Endothelial cell of umbilical vein (primary cell): ENCODE measurements around the gene DCAF7. TPM values are rescaled to one million over a fixed set of nuclear protein-coding genes. Genes with fewer than 3 reads are reported as not detected.

ENCODE experiments used
- BruUV-seq: library from RNA; stranded (reverse); fragments of 400-500 nt; replicated peaks from 2 replicates; lab custom pipeline; 2021; lab: Mats Ljungman, UMichigan
- CTCF ChIA-PET: fragments of 300-600, 350-600 bp; sonication (Branson Sonifier 250); formaldehyde crosslinking; loops from one replicate; lab custom pipeline; 2021; ENCODE audit warnings: antibody characterized with exemption, inconsistent platforms; lab: Charles Lee
- POLR2A ChIA-PET: fragments of 300-600, 350-600 bp; sonication (Branson Sonifier 250); formaldehyde crosslinking; loops from one replicate; lab custom pipeline; 2021; ENCODE audit warnings: antibody characterized with exemption, inconsistent platforms; lab: Charles Lee
- DNase-seq: peaks from one replicate; pipeline ENCODE4 v3.0.0-alpha.2; 2011; ENCODE audit warnings: low read depth, low spot score
- FAIRE-seq: peaks from 2 replicates; lab custom pipeline; 2011; peaks lifted over from hg19 to GRCh38; lab: Jason Lieb, UNC
- H2AFZ ChIP-seq: 2 replicates; pipeline ENCODE4 v1.6.0; 2012; ENCODE audit warnings: low read depth, low read length, control low read depth, inconsistent platforms
- H3K27ac ChIP-seq: 2 replicates; pipeline ENCODE4 v1.5.1; 2011; ENCODE audit warnings: low read depth, mild to moderate bottlenecking, control low read depth, low read length, moderate library complexity; ENCODE audit not compliant: insufficient read depth
- H3K27me3 ChIP-seq, 2 experiments: 2 replicates each; pipeline versions ENCODE4 v1.6.0 to v1.6.1; 2011; ENCODE audit warnings: low read length in 2 of 2, mixed read lengths in 1 of 2; ENCODE audit not compliant: control insufficient read depth in 2 of 2, insufficient read depth in 2 of 2
- H3K36me3 ChIP-seq, 2 experiments: 2 replicates in 1 of 2; 3 replicates in 1 of 2; pipeline ENCODE4 v1.5.1; 2011; ENCODE audit warnings: low read length in 2 of 2, mild to moderate bottlenecking in 1 of 2, moderate library complexity in 1 of 2; ENCODE audit not compliant: control insufficient read depth in 2 of 2, insufficient read depth in 2 of 2; ENCODE audit errors: extremely low read depth in 1 of 2
- H3K4me1 ChIP-seq: 3 replicates; pipeline ENCODE4 v1.5.1; 2011; ENCODE audit warnings: mild to moderate bottlenecking, low read length; ENCODE audit not compliant: control insufficient read depth, insufficient read depth; ENCODE audit errors: extremely low read depth
- H3K4me2 ChIP-seq: 2 replicates; pipeline ENCODE4 v1.6.1; 2011; ENCODE audit warnings: low read length, control low read depth, mixed read lengths; ENCODE audit not compliant: insufficient read depth
- H3K4me3 ChIP-seq, 3 experiments: fragments of 200-600 bp in 1 of 3; sonication (generic), shearing (Covaris generic) in 1 of 3; replicated peaks in 1 of 3; 2 replicates each; pipeline ENCODE4 v1.5.1; 2011 to 2016; ENCODE audit warnings: control low read depth in 3 of 3, low read length in 3 of 3, mild to moderate bottlenecking in 2 of 3, inconsistent platforms in 1 of 3, low read depth in 1 of 3, moderate library complexity in 1 of 3; ENCODE audit not compliant: insufficient read depth in 1 of 3
- H3K79me2 ChIP-seq: 2 replicates; pipeline ENCODE4 v1.6.0; 2012; ENCODE audit warnings: low read length, inconsistent platforms; ENCODE audit not compliant: control insufficient read depth, insufficient read depth
- H3K9ac ChIP-seq: replicated peaks from 2 replicates; pipeline ENCODE3; 2011; ENCODE audit warnings: low read length, control low read depth; ENCODE audit not compliant: insufficient read depth; ENCODE audit errors: extremely low read depth
- H3K9me1 ChIP-seq: replicated peaks from 3 replicates; pipeline ENCODE4 v1.6.0; 2011; ENCODE audit warnings: mild to moderate bottlenecking, low read length; ENCODE audit not compliant: control insufficient read depth, insufficient read depth; ENCODE audit errors: extremely low read depth
- H3K9me3 ChIP-seq: replicated peaks from 2 replicates; pipeline ENCODE4 v1.5.1; 2012; ENCODE audit warnings: low read length, inconsistent platforms; ENCODE audit not compliant: control insufficient read depth, insufficient read depth
- H4K20me1 ChIP-seq: replicated peaks from 2 replicates; pipeline ENCODE3; 2011; ENCODE audit warnings: mild to moderate bottlenecking, low read length; ENCODE audit not compliant: control insufficient read depth, insufficient read depth; ENCODE audit errors: extremely low read depth
- CTCF ChIP-seq, 2 donors: IDR thresholded peaks; 1 replicate in 1 of 2; 2 replicates in 1 of 2; pipeline ENCODE4 v1.5.1; 2011; ENCODE audit warnings: low read length in 2 of 2, mild to moderate bottlenecking in 2 of 2, moderate library complexity in 2 of 2, control low read depth in 1 of 2, inconsistent platforms in 1 of 2, low read depth in 1 of 2; ENCODE audit not compliant: insufficient read depth in 1 of 2; ENCODE audit errors: extremely low read depth in 1 of 2
- EZH2 ChIP-seq: IDR thresholded peaks from 2 replicates; pipeline ENCODE4 v1.6.1; 2012; ENCODE audit warnings: borderline replicate concordance, low read depth, mild to moderate bottlenecking, moderate library complexity, low read length, inconsistent platforms; ENCODE audit not compliant: severe bottlenecking
- FOS ChIP-seq: IDR thresholded peaks from 2 replicates; pipeline ENCODE4 v1.6.1; 2011; ENCODE audit warnings: mild to moderate bottlenecking, low read length, moderate library complexity, borderline replicate concordance; ENCODE audit not compliant: insufficient read depth
- GATA2 ChIP-seq: IDR thresholded peaks from 2 replicates; pipeline ENCODE4 v1.7.0; 2011; ENCODE audit warnings: low read depth, mild to moderate bottlenecking, moderate library complexity, mixed read lengths, low read length; ENCODE audit not compliant: insufficient read length, insufficient read depth
- JUN ChIP-seq: IDR thresholded peaks from 2 replicates; pipeline ENCODE4 v1.6.1; 2011; ENCODE audit warnings: borderline replicate concordance, low read depth; ENCODE audit not compliant: insufficient read length, insufficient read depth
- MAX ChIP-seq: IDR thresholded peaks from 2 replicates; pipeline ENCODE4 v1.6.1; 2011; ENCODE audit not compliant: insufficient read depth, insufficient read length
- MYC ChIP-seq: IDR thresholded peaks from one replicate; pipeline ENCODE4 v1.6.1; 2011; ENCODE audit warnings: mild to moderate bottlenecking, low read depth, low read length
- POLR2A ChIP-seq: IDR thresholded peaks from 2 replicates; pipeline ENCODE4 v1.6.1; 2012; ENCODE audit warnings: low read depth, mild to moderate bottlenecking, control low read depth, low read length
- POLR2AphosphoS5 ChIP-seq: IDR thresholded peaks from 2 replicates; pipeline ENCODE4 v1.6.1; 2012; ENCODE audit warnings: low read depth, mild to moderate bottlenecking, control low read depth, low read length, moderate library complexity; ENCODE audit not compliant: insufficient read depth
- dilution Hi-C: fragments of 300-500 bp; cut with MboI; formaldehyde crosslinking; loops from one replicate; pipeline ENCODE4 v1.15.0; 2019; ENCODE audit warnings: low sequenced_read_pairs; ENCODE audit not compliant: extremely low pct_ligation_motif_present
- intact Hi-C: fragments of 100-400 bp; cut with micrococcal nuclease; formaldehyde crosslinking; loops from one replicate; pipeline ENCODE4 v1.10.0; 2022
- polyA plus RNA-seq, 4 experiments: library from polyadenylated mRNA; depleted of rRNA in 3 of 4; stranded (reverse) in 3 of 4; unstranded in 1 of 4; fragments of >200 nt; gene quantifications; 2 replicates each; pipeline versions ENCODE4 v1.2.1 to v1.2.3, GENCODE V29; 2011 to 2012; ENCODE audit warnings: missing spikeins in 1 of 4
- total RNA-seq: library from RNA; stranded (reverse); gene quantifications from 2 replicates; pipeline ENCODE4 v1.2.3, GENCODE V29; 2021

Gene DCAF7
- total and polyA plus RNA-seq, 2 donors (not counting 3 experiments of a cell fraction or from before 2014, with no cell fraction given) = 82.8 to 100 TPM

- no peak overlapping the region for H3K9ac ChIP-seq
- TF ChIP-seq GATA2 = no peak
- TF ChIP-seq EZH2 = no peak
- no peak for TF ChIP-seq CTCF (IDR thresholded peaks at IDR 0.05; ENCODE audit: extremely low read depth in 1 of 2, insufficient read depth in 1 of 2, low read depth in 1 of 2, low read length in 2 of 2)
- no peak for TF ChIP-seq MAX
- no peak for TF ChIP-seq POLR2AphosphoS5
- TF ChIP-seq JUN = no peak
- TF ChIP-seq MYC = no peak
- TF ChIP-seq FOS = no peak
- no peak for TF ChIP-seq POLR2A
- dilution Hi-C loops (no loop called here), intact Hi-C loops (loop anchor here (5.0 kb wide), 1 partner anchor 118 kb away; the partner anchor contains the start of gene STRADA)
- no peak overlapping the region for H3K27ac ChIP-seq
- H3K4me1 ChIP-seq = peaks cover 33% of the 10 kb centered on the region
- H3K4me2 ChIP-seq = peak overlapping the region; percentile 100
- H3K9me3 ChIP-seq = no peaks in the 10 kb centered on the region
- no peaks in the 10 kb centered on the region for H3K27me3 ChIP-seq
- POLR2A ChIA-PET = interaction anchor here (0.6 kb wide), 1 partner anchor 48 kb away, joined by 3 read pairs; no protein-coding TSS in a partner anchor
- peaks cover 18% of the 10 kb centered on the region for H4K20me1 ChIP-seq
- H3K9me1 ChIP-seq = no peaks in the 10 kb centered on the region
- DNase-seq (no peak), FAIRE-seq (no peak)
- H2AFZ ChIP-seq = no peak overlapping the region
- no TSS peak for BruUV-seq
- peaks cover 61% of the 10 kb centered on the region for H3K79me2 ChIP-seq
- H3K36me3 ChIP-seq = peaks cover 0 to 2% of the 10 kb centered on the region in 2 experiments
- CTCF ChIA-PET = interaction anchor here (0.8 to 2.2 kb wide), 4 partner anchors 9 to 199 kb away, joined by 3 to 7 read pairs (median 5); no protein-coding TSS in a partner anchor
- H3K4me3 ChIP-seq = no peak overlapping the region
Measured at GRCh38 chr17:63624531-63624880, 74.2 kb downstream of the DCAF7 start.
